H1 (cell line): ENCODE measurements around the gene ADGRF1. TPM values are rescaled to one million over a fixed set of nuclear protein-coding genes. Genes with fewer than 3 reads are reported as not detected.

Experiments
- CTCF ChIA-PET: fragments of 300-600 bp; sonication (Branson Sonifier 250); formaldehyde crosslinking; loops from one replicate; lab custom pipeline; 2021; ENCODE audit not compliant: partially characterized antibody; lab: Charles Lee
- POLR2A ChIA-PET: fragments of 300-600 bp; sonication (Branson Sonifier 250); formaldehyde crosslinking; loops from one replicate; lab custom pipeline; 2021; ENCODE audit warnings: inconsistent platforms; ENCODE audit not compliant: partially characterized antibody; lab: Charles Lee
- DNase-seq, 2 experiments: peaks; one replicate each; pipeline versions ENCODE4 v3.0.0 to v3.0.0-alpha.2; 2010 to 2022; ENCODE audit warnings: low spot score in 2 of 2, low read depth in 1 of 2, mixed read lengths in 1 of 2
- FAIRE-seq: peaks from 2 replicates; lab custom pipeline; 2011; peaks lifted over from hg19 to GRCh38; lab: Jason Lieb, UNC
- H2AFZ ChIP-seq: 2 replicates; pipeline ENCODE4 v1.8.1; 2012; ENCODE audit warnings: low read length, inconsistent platforms
- H2AK5ac ChIP-seq: 2 replicates; pipeline ENCODE4 v1.6.1; 2013; ENCODE audit warnings: low read depth, low read length
- H2BK120ac ChIP-seq: replicated peaks from 2 replicates; pipeline ENCODE3; 2013; ENCODE audit warnings: low read depth, low read length, inconsistent platforms
- H2BK12ac ChIP-seq: 2 replicates; pipeline ENCODE4 v1.6.1; 2013; ENCODE audit warnings: low read depth, low read length
- H2BK15ac ChIP-seq: 2 replicates; pipeline ENCODE4 v1.6.1; 2013; ENCODE audit warnings: low read length
- H2BK20ac ChIP-seq: 2 replicates; pipeline ENCODE4 v1.6.1; 2013; ENCODE audit warnings: low read length
- H2BK5ac ChIP-seq: 2 replicates; pipeline ENCODE4 v1.6.1; 2013; ENCODE audit warnings: low read depth, low read length
- H3K14ac ChIP-seq: 2 replicates; pipeline ENCODE4 v1.6.1; 2013; ENCODE audit warnings: inconsistent platforms; ENCODE audit not compliant: insufficient read length
- H3K18ac ChIP-seq: 2 replicates; pipeline ENCODE4 v1.6.1; 2013; ENCODE audit warnings: low read length; ENCODE audit errors: extremely low read depth
- H3K23ac ChIP-seq: 2 replicates; pipeline ENCODE4 v1.6.1; 2013; ENCODE audit warnings: inconsistent platforms; ENCODE audit not compliant: insufficient read length
- H3K23me2 ChIP-seq: 2 replicates; pipeline ENCODE4 v1.6.1; 2013; ENCODE audit warnings: low read depth, low read length
- H3K27ac ChIP-seq: 2 replicates; pipeline ENCODE4 v1.6.1; 2011; ENCODE audit warnings: low read depth, low read length, inconsistent platforms
- H3K27me3 ChIP-seq, 4 experiments: replicated peaks in 1 of 4; 1 replicate in 1 of 4; 2 replicates in 3 of 4; pipeline versions ENCODE4 v1.6.1 to v1.8.1; 2011 to 2013; ENCODE audit warnings: low read length in 3 of 4, mild to moderate bottlenecking in 3 of 4, inconsistent platforms in 2 of 4, mixed read lengths in 2 of 4, moderate library complexity in 1 of 4; ENCODE audit not compliant: control insufficient read depth in 3 of 4, insufficient read depth in 3 of 4; ENCODE audit errors: extremely low read depth in 1 of 4
- H3K36me3 ChIP-seq, 4 experiments: 2 replicates each; pipeline versions ENCODE4 v1.6.1 to v1.8.1; 2011 to 2013; ENCODE audit warnings: mild to moderate bottlenecking in 4 of 4, low read length in 3 of 4, moderate library complexity in 2 of 4, control low read depth in 1 of 4, inconsistent platforms in 1 of 4; ENCODE audit not compliant: insufficient read depth in 4 of 4, control insufficient read depth in 2 of 4
- H3K4ac ChIP-seq: replicated peaks from 2 replicates; pipeline ENCODE3; 2013; ENCODE audit warnings: low read length, low read depth, mixed read lengths, inconsistent platforms; ENCODE audit not compliant: insufficient read length
- H3K4me1 ChIP-seq, 4 experiments: replicated peaks in 1 of 4; 1 replicate in 1 of 4; 2 replicates in 3 of 4; pipeline versions ENCODE4 v1.6.1 to v1.8.1; 2011 to 2013; ENCODE audit warnings: low read length in 3 of 4, inconsistent platforms in 2 of 4, mixed read lengths in 1 of 4; ENCODE audit not compliant: insufficient read depth in 4 of 4, control insufficient read depth in 3 of 4
- H3K4me2 ChIP-seq, 2 experiments: 2 replicates each; pipeline versions ENCODE4 v1.6.1 to v1.8.1; 2011 to 2013; ENCODE audit warnings: low read depth in 2 of 2, low read length in 2 of 2, control low read depth in 1 of 2, inconsistent platforms in 1 of 2, mild to moderate bottlenecking in 1 of 2; ENCODE audit not compliant: insufficient read depth in 1 of 2
- H3K4me3 ChIP-seq, 4 experiments: fragments of 200-600, 300-600 bp in 1 of 4; sonication (generic), shearing (Covaris generic), sonication (Bioruptor Twin) in 1 of 4; 2 replicates each; pipeline versions ENCODE4 v1.5.1 to v1.8.1; 2011 to 2016; ENCODE audit warnings: low read length in 4 of 4, low read depth in 3 of 4, control low read depth in 2 of 4, inconsistent platforms in 2 of 4, mild to moderate bottlenecking in 2 of 4, mixed read lengths in 1 of 4, moderate library complexity in 1 of 4; ENCODE audit not compliant: insufficient read depth in 2 of 4; ENCODE audit errors: extremely low read depth in 1 of 4
- H3K56ac ChIP-seq: replicated peaks from 2 replicates; pipeline ENCODE3; 2013; ENCODE audit warnings: low read depth, mild to moderate bottlenecking, mixed read lengths, low read length, inconsistent platforms; ENCODE audit not compliant: insufficient read length
- H3K79me1 ChIP-seq: 2 replicates; pipeline ENCODE4 v1.6.1; 2013; ENCODE audit warnings: low read depth, low read length, control low read depth
- H3K79me2 ChIP-seq, 2 experiments: 2 replicates each; pipeline versions ENCODE4 v1.6.1 to v1.8.1; 2012 to 2013; ENCODE audit warnings: low read length in 2 of 2, mild to moderate bottlenecking in 2 of 2, inconsistent platforms in 1 of 2; ENCODE audit not compliant: insufficient read depth in 2 of 2, control insufficient read depth in 1 of 2
- H3K9ac ChIP-seq, 4 experiments: replicated peaks in 1 of 4; 1 replicate in 1 of 4; 2 replicates in 3 of 4; pipeline versions ENCODE4 v1.6.1 to v1.8.1; 2011 to 2013; ENCODE audit warnings: low read depth in 3 of 4, low read length in 3 of 4, control low read depth in 2 of 4, mild to moderate bottlenecking in 2 of 4, moderate library complexity in 2 of 4, inconsistent platforms in 1 of 4; ENCODE audit errors: extremely low read depth in 1 of 4
- H3K9me3 ChIP-seq, 2 experiments: 2 replicates each; pipeline versions ENCODE4 v1.6.1 to v1.8.1; 2012 to 2013; ENCODE audit warnings: mild to moderate bottlenecking in 2 of 2, moderate library complexity in 2 of 2, control low read depth in 1 of 2, inconsistent platforms in 1 of 2, low read depth in 1 of 2, low read length in 1 of 2, mixed read lengths in 1 of 2; ENCODE audit not compliant: insufficient read depth in 2 of 2
- H4K20me1 ChIP-seq, 2 experiments: replicated peaks in 1 of 2; 2 replicates each; pipeline versions ENCODE3 to v1.8.1; 2011 to 2013; ENCODE audit warnings: inconsistent platforms in 2 of 2, low read length in 2 of 2, mild to moderate bottlenecking in 1 of 2; ENCODE audit not compliant: insufficient read depth in 2 of 2, control insufficient read depth in 1 of 2
- H4K5ac ChIP-seq: 2 replicates; pipeline ENCODE4 v1.6.1; 2013; ENCODE audit warnings: low read length, low read depth, mixed read lengths, inconsistent platforms; ENCODE audit not compliant: insufficient read length
- H4K8ac ChIP-seq: 2 replicates; pipeline ENCODE4 v1.8.0; 2013; ENCODE audit warnings: mild to moderate bottlenecking, moderate library complexity, low read length, inconsistent platforms; ENCODE audit not compliant: insufficient read depth; ENCODE audit errors: extremely low read depth
- H4K91ac ChIP-seq: replicated peaks from 2 replicates; pipeline ENCODE3; 2013; ENCODE audit warnings: low read length, mixed read lengths, inconsistent platforms; ENCODE audit not compliant: insufficient read length
- ZNF274 ChIP-seq: IDR thresholded peaks from 2 replicates; pipeline ENCODE4 v1.7.0; 2012; ENCODE audit warnings: low read length, borderline replicate concordance; ENCODE audit errors: extremely low read depth
- WGBS, 2 experiments: shearing (Covaris generic) in 1 of 2; methylation state at CpG; one replicate each; pipeline versions ENCODE4 v1.1.6 to v1.1.7; 2013 to 2015; ENCODE audit warnings: low lambda C conversion rate in 2 of 2, mixed read lengths in 2 of 2, inconsistent platforms in 1 of 2, low coverage in 1 of 2, missing lambda C conversion rate in 1 of 2; ENCODE audit not compliant: insufficient replicate concordance in 2 of 2, insufficient coverage in 1 of 2, insufficient read length in 1 of 2; ENCODE audit errors: extremely low coverage in 1 of 2, missing lambda C conversion rate in 1 of 2; 5-methylcytosine and 5-hydroxymethylcytosine counted together
- polyA plus RNA-seq, 7 experiments: library from polyadenylated mRNA; depleted of rRNA in 3 of 7; stranded (reverse) in 5 of 7; unstranded in 2 of 7; fragments of >200 nt in 5 of 7; fragments of 200-250 nt in 2 of 7; gene quantifications; 1 replicate in 5 of 7; 2 replicates in 1 of 7; 4 replicates in 1 of 7; pipeline versions ENCODE4 v1.2.1 to v1.2.3, GENCODE V29; 2011 to 2013; ENCODE audit warnings: missing spikeins in 2 of 7, mixed read lengths in 2 of 7
- total RNA-seq: library from RNA; stranded (reverse); fragmentation: NEBNext Ultra II Directional; extraction: Animal tissue kit (Norgen Biotek cat#: 25700); gene quantifications from 2 replicates; pipeline ENCODE4 v1.2.1, GENCODE V29; 2021

ADGRF1 gene
- total and polyA plus RNA-seq, 2 of the 8 experiments (the other 6 are each of a cell fraction or from before 2014, with no cell fraction given), result not detected

- Histone ChIP-seq H3K27me3 (no peaks in the 10 kb centered on the region), H4K8ac (no peak overlapping the region), H3K9me3 (no peaks in the 10 kb centered on the region), H4K91ac (no peak overlapping the region), H2AK5ac (no peak overlapping the region), H3K4ac (no peak overlapping the region), H3K4me3 (no peak overlapping the region), H3K9ac (no peak overlapping the region), H3K56ac (no peak overlapping the region), H2BK20ac (no peak overlapping the region), H4K5ac (no peak overlapping the region), H3K14ac (no peak overlapping the region), H2BK5ac (no peak overlapping the region), H3K23ac (no peak overlapping the region), H2AFZ (no peak overlapping the region), H3K36me3 (no peaks in the 10 kb centered on the region), H3K18ac (no peak overlapping the region), H2BK120ac (no peak overlapping the region), H3K4me2 (no peak overlapping the region), H3K27ac (no peak overlapping the region), H3K4me1 (no peaks in the 10 kb centered on the region), H3K23me2 (no peaks in the 10 kb centered on the region), H2BK15ac (no peak overlapping the region), H2BK12ac (no peak overlapping the region), H4K20me1 (no peaks in the 10 kb centered on the region), H3K79me2 (no peaks in the 10 kb centered on the region), H3K79me1 (no peaks in the 10 kb centered on the region)
- ChIA-PET POLR2A (no interaction called here), CTCF (interaction anchor here (0.7 kb wide), 1 partner anchor 73 kb away, joined by 3 read pairs; no protein-coding TSS in a partner anchor)
- no peak for FAIRE-seq
- 89% methylated on average over 3 of the region's 3 CpGs; no CpG with 5 or more reads in 1 of the 2 experiments for WGBS, 2 experiments
- DNase-seq, result no peak
- TF ChIP-seq ZNF274, result no peak
These were observed 33.8 kb downstream of the ADGRF1 start for GRCh38 chr6:47008397-47008763.
